Lower lobe of right lung (tissue), 2 donors: ENCODE data around the gene NAALADL2. TPM values are rescaled to one million over a fixed set of nuclear protein-coding genes. Genes with fewer than 3 reads are reported as not detected.
"Not testable (repeated sequence)": the region's sequence is repeated elsewhere in the genome, so short reads cannot be mapped to it uniquely, and the experiment has no call there.

Experiments used
- ATAC-seq, 2 donors: fragments of 200-7000 bp; cut with Tn5 transposase; one replicate each; pipeline ENCODE4 v1.9.1; 2020 to 2022; ENCODE audit warnings: mild to moderate bottlenecking in 2 of 2, moderate library complexity in 2 of 2
- DNase-seq: peaks from one replicate; pipeline ENCODE4 v3.0.0-alpha.2; 2020
- H3K27ac ChIP-seq: fragments of 200-600 bp; one replicate; pipeline ENCODE4 v1.8.0; 2022
- H3K27me3 ChIP-seq: fragments of 200-600 bp; one replicate; pipeline ENCODE4 v1.8.0; 2022; ENCODE audit warnings: low read depth
- H3K36me3 ChIP-seq: fragments of 200-600 bp; one replicate; pipeline ENCODE4 v1.8.0; 2022; ENCODE audit warnings: mild to moderate bottlenecking
- H3K4me1 ChIP-seq: fragments of 200-600 bp; one replicate; pipeline ENCODE4 v1.8.0; 2022
- H3K4me3 ChIP-seq: fragments of 200-600 bp; one replicate; pipeline ENCODE4 v1.8.0; 2022; ENCODE audit warnings: mild to moderate bottlenecking
- H3K9me3 ChIP-seq: fragments of 200-600 bp; one replicate; pipeline ENCODE4 v1.8.0; 2022
- intact Hi-C: fragments of 100-400 bp; cut with DNase I; formaldehyde crosslinking; loops from one replicate; pipeline ENCODE4 v1.11.0; 2022
- total RNA-seq: library from RNA; stranded (reverse); fragmentation: NEBNext Ultra II Directional; extraction: Animal tissue kit (Norgen Biotek cat#: 25700); gene quantifications from one replicate; pipeline ENCODE4 v1.2.1, GENCODE V29; 2021
- TF ChIP-seq, protein P1 (sequence below): fragments of 200-600 bp; IDR thresholded peaks from one replicate; pipeline ENCODE4 v1.8.0; 2022; ENCODE audit warnings: antibody characterized with exemption, mild to moderate bottlenecking
- donor health status: DM: no; HTN: yes; CAD: no; lungs with severe emphysema.

The NAALADL2 gene
- total RNA-seq, 1 donor from 2014 or later: 9.8 TPM

DNA sequence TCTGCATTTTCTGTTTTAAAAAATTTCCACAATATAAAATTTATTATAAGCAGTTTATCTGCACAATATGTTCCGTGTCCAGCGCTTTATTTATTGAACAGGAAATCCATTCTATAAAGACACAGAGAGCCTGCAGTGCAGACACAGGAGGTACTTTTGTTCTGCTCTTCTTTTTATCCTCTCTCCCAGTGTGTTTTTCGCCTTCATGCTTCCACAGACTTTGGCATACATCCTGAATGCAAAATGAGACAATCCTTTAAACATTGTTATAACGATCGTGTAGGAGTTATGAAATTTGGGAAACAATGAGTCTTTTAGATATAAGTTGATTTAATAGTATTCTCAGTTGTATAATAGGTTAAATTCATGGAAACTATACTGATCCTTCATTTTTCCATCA lies 749.2 kb downstream of the NAALADL2 start:
- ATAC-seq: no peak
- TF ChIP-seq, protein P1, sequence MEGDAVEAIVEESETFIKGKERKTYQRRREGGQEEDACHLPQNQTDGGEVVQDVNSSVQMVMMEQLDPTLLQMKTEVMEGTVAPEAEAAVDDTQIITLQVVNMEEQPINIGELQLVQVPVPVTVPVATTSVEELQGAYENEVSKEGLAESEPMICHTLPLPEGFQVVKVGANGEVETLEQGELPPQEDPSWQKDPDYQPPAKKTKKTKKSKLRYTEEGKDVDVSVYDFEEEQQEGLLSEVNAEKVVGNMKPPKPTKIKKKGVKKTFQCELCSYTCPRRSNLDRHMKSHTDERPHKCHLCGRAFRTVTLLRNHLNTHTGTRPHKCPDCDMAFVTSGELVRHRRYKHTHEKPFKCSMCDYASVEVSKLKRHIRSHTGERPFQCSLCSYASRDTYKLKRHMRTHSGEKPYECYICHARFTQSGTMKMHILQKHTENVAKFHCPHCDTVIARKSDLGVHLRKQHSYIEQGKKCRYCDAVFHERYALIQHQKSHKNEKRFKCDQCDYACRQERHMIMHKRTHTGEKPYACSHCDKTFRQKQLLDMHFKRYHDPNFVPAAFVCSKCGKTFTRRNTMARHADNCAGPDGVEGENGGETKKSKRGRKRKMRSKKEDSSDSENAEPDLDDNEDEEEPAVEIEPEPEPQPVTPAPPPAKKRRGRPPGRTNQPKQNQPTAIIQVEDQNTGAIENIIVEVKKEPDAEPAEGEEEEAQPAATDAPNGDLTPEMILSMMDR: no peak
- intact Hi-C loops: no loop called here

GRCh38 chr3:175608911-175609310 lies 749.8 kb downstream of the NAALADL2 start:
- intact Hi-C loops: no loop called here
- DNase-seq (no peak), ATAC-seq (no peak)
- Histone ChIP-seq H3K27ac (no peak overlapping the region), H3K27me3 (no peaks in the 10 kb centered on the region), H3K9me3 (no peaks in the 10 kb centered on the region), H3K36me3 (no peaks in the 10 kb centered on the region), H3K4me3 (no peak overlapping the region), H3K4me1 (no peaks in the 10 kb centered on the region)
- TF ChIP-seq, protein P1: no peak

More for the DNA sequence above, 749.2 kb downstream of the NAALADL2 start:
- Histone ChIP-seq H3K27me3 (no peaks in the 10 kb centered on the region), H3K4me1 (no peaks in the 10 kb centered on the region), H3K4me3 (no peak overlapping the region), H3K27ac (no peak overlapping the region), H3K9me3 (no peaks in the 10 kb centered on the region), H3K36me3 (no peaks in the 10 kb centered on the region)
- no peak for DNase-seq

GRCh38 chr3:175612487-175613196 lies 753.5 kb downstream of the NAALADL2 start:
- TF ChIP-seq, protein P1: no peak

DNA sequence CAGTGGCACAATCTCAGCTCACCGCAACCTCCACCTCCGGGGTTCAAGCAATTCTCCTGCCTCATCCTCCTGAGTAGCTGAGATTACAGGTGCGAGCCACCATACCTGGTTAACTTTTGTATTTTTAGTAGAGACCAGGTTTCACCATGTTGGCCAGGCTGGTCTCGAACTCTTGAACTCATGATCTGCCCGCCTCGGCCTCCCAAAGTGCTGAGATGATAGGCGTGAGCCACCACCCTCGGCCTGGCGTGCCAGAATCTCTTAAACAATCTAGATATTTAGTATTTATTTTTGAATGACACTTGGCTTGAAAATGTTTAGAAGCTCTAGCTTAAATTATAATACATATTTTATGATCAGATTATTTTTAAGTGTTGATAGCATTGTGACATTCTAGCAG lies 755.0 kb downstream of the NAALADL2 start:
- H3K4me3 ChIP-seq, DNase-seq, H3K36me3 ChIP-seq, H3K27ac ChIP-seq, intact Hi-C loops, ATAC-seq, H3K4me1 ChIP-seq, H3K27me3 ChIP-seq, H3K9me3 ChIP-seq: not testable (repeated sequence)

More at GRCh38 chr3:175612487-175613196, 753.5 kb downstream of the NAALADL2 start:
- H3K9me3 ChIP-seq: no peaks in the 10 kb centered on the region
- DNase-seq (no peak), ATAC-seq (no peak)
- H3K4me1 ChIP-seq: no peaks in the 10 kb centered on the region
- intact Hi-C loops: no loop called here
- H3K36me3 ChIP-seq: no peaks in the 10 kb centered on the region
- H3K27ac ChIP-seq: no peak overlapping the region
- H3K27me3 ChIP-seq: no peaks in the 10 kb centered on the region
- no peak overlapping the region for H3K4me3 ChIP-seq

GRCh38 chr3:175617247-175617646 lies 758.1 kb downstream of the NAALADL2 start:
- H3K4me1 ChIP-seq: no peaks in the 10 kb centered on the region
- no peaks in the 10 kb centered on the region for H3K9me3 ChIP-seq
- no peak overlapping the region for H3K27ac ChIP-seq
- intact Hi-C loops: no loop called here
- no peaks in the 10 kb centered on the region for H3K27me3 ChIP-seq
- TF ChIP-seq, protein P1: no peak
- no peak for DNase-seq
- peak in 1 of 2 donors; percentile 24 for ATAC-seq
- H3K4me3 ChIP-seq: no peak overlapping the region
- no peaks in the 10 kb centered on the region for H3K36me3 ChIP-seq

GRCh38 chr3:175619369-175619768 lies 760.2 kb downstream of the NAALADL2 start:
- DNase-seq: no peak
- TF ChIP-seq, protein P1: no peak
- Histone ChIP-seq H3K9me3 (no peaks in the 10 kb centered on the region), H3K36me3 (no peaks in the 10 kb centered on the region), H3K27me3 (no peaks in the 10 kb centered on the region), H3K4me3 (no peak overlapping the region), H3K4me1 (no peaks in the 10 kb centered on the region), H3K27ac (no peak overlapping the region)
- intact Hi-C loops: no loop called here
- no peak for ATAC-seq
